Measurements from ENCODE around the gene PTPN18. TPM values are rescaled to one million over a fixed set of nuclear protein-coding genes. Genes with fewer than 3 reads are reported as not detected.

PTPN18 gene
- total and polyA plus RNA-seq, 7 donors = 30.0 to 113 (median 39.2) TPM

- TF ChIP-seq POLR2AphosphoS5 (IDR thresholded peaks at IDR 0.05) (no peak), CTCF (IDR thresholded peaks at IDR 0.05) (no peak), POLR2A (IDR thresholded peaks at IDR 0.05) (no peak), EP300 (IDR thresholded peaks at IDR 0.05) (no peak)
- 64 to 89% methylated on average over 9 of the region's 9 CpGs for WGBS, 2 donors
- H3K27me3 ChIP-seq = no peaks in the 10 kb centered on the region
These were observed 14.6 kb downstream of the PTPN18 start for GRCh38 chr2:130370490-130370889.

GRCh38 chr2:130371723-130372054 is 15.8 kb downstream of the PTPN18 start:
- Histone ChIP-seq H3K27ac (peak overlapping the region; percentile 82 to 95 (median 88)), H3K9me3 (no peaks in the 10 kb centered on the region), H3K36me3 (peaks cover 0 to 18% (median 7%) of the 10 kb centered on the region in 4 donors), H3K4me1 (peaks cover 0 to 33% (median 27%) of the 10 kb centered on the region in 4 donors), H3K4me3 (peak overlapping the region; percentile 59 to 97 (median 79)), H3K27me3 (no peaks in the 10 kb centered on the region)
- DNase-seq = peak; percentile 67
- intact Hi-C loops (cut with DNase I) = loop anchor here (1.0 to 5.0 kb wide), 3 partner anchors 15 to 189 kb away; partner anchors contain the start of genes MZT2B, PTPN18 and SMPD4
- WGBS, 2 donors = 40 to 72% methylated on average over 18 of the region's 18 CpGs
- TF ChIP-seq POLR2AphosphoS5 (IDR thresholded peaks at IDR 0.05) = peak in 2 of 4 donors; percentile 18 to 19
- TF ChIP-seq CTCF (IDR thresholded peaks at IDR 0.05) = no peak

More at GRCh38 chr2:130370490-130370889, 14.6 kb downstream of the PTPN18 start:
- Histone ChIP-seq H3K4me3 (no peak overlapping the region), H3K36me3 (peaks cover 0 to 12% (median 6%) of the 10 kb centered on the region in 4 donors), H3K9me3 (no peaks in the 10 kb centered on the region), H3K27ac (no peak overlapping the region), H3K4me1 (peaks cover 0 to 33% (median 27%) of the 10 kb centered on the region in 4 donors)
- peak; percentile 61 for DNase-seq
- intact Hi-C loops (cut with DNase I) = loop anchor here (5.0 kb wide), 1 partner anchor 188 kb away; the partner anchor contains the start of genes MZT2B and SMPD4

GRCh38 chr2:130372055-130372832 is 16.4 kb downstream of the PTPN18 start:
- intact Hi-C loops (cut with DNase I) = loop anchor here (1.0 to 5.0 kb wide), 3 partner anchors 16 to 190 kb away; partner anchors contain the start of genes MZT2B, PTPN18 and SMPD4
- H3K4me1 ChIP-seq = peaks cover 0 to 33% (median 27%) of the 10 kb centered on the region in 4 donors
- H3K27ac ChIP-seq = peak overlapping the region; percentile 82 to 95 (median 88)
- H3K9me3 ChIP-seq = no peaks in the 10 kb centered on the region
- H3K4me3 ChIP-seq = peak overlapping the region; percentile 59 to 97 (median 79)
- no peaks in the 10 kb centered on the region for H3K27me3 ChIP-seq
- peaks cover 0 to 18% (median 7%) of the 10 kb centered on the region in 4 donors for H3K36me3 ChIP-seq
- DNase-seq = peak; percentile 93
- TF ChIP-seq CTCF (IDR thresholded peaks at IDR 0.05) = peak; percentile 92 to 94 (median 94)
- peak in 1 of 4 donors; percentile 13 for TF ChIP-seq EP300 (IDR thresholded peaks at IDR 0.05)
- TF ChIP-seq POLR2A (IDR thresholded peaks at IDR 0.05) = peak; percentile 13 to 42
- peak; percentile 67 to 92 (median 79) for TF ChIP-seq POLR2AphosphoS5 (IDR thresholded peaks at IDR 0.05)
- WGBS, 2 donors = 0 to 1% methylated on average over 81 of the region's 81 CpGs

- TF ChIP-seq EP300 (IDR thresholded peaks at IDR 0.05) = no peak
- TF ChIP-seq CTCF (IDR thresholded peaks at IDR 0.05) = no peak
- TF ChIP-seq POLR2A (IDR thresholded peaks at IDR 0.05) = no peak
- no peak for TF ChIP-seq POLR2AphosphoS5 (IDR thresholded peaks at IDR 0.05)
- Histone ChIP-seq H3K9me3 (no peaks in the 10 kb centered on the region), H3K27ac (peak overlapping the region; percentile 82 to 95 (median 88)), H3K4me1 (peaks cover 0 to 33% (median 27%) of the 10 kb centered on the region in 4 donors), H3K4me3 (peak overlapping the region; percentile 59 to 97 (median 79)), H3K36me3 (peaks cover 0 to 18% (median 7%) of the 10 kb centered on the region in 4 donors), H3K27me3 (no peaks in the 10 kb centered on the region)
- 52 to 54% methylated on average over 24 of the region's 24 CpGs for WGBS, 2 donors
- DNase-seq = peak; percentile 45
- intact Hi-C loops (cut with DNase I) = loop anchor here (1.0 to 5.0 kb wide), 3 partner anchors 17 to 191 kb away; partner anchors contain the start of genes MZT2B, PTPN18 and SMPD4
These were observed 17.3 kb downstream of the PTPN18 start for GRCh38 chr2:130372833-130373807.

All from sigmoid colon (tissue), 7 donors.